Tibial nerve (tissue), 4 donors: ENCODE measurements around the gene BPIFB1.

Experiments used
- CTCF ChIP-seq, 5 experiments: fragments of 200-600 bp in 3 of 5; fragments of 450-650 bp in 2 of 5; sonication (generic) in 3 of 5; IDR thresholded peaks; one replicate each; pipeline ENCODE4 v1.5.1; 2016 to 2019; ENCODE audit warnings: antibody characterized with exemption in 5 of 5, mild to moderate bottlenecking in 3 of 5, moderate library complexity in 2 of 5
- EP300 ChIP-seq, 2 donors: sonication (generic); formaldehyde crosslinking; IDR thresholded peaks; one replicate each; pipeline ENCODE4 v1.6.1; 2017; ENCODE audit warnings: antibody characterized with exemption in 2 of 2, mild to moderate bottlenecking in 1 of 2

GRCh38 chr20:33285861-33286495, 3.0 kb downstream of the BPIFB1 start:
- no peak for TF ChIP-seq CTCF (IDR thresholded peaks at IDR 0.05)
- TF ChIP-seq EP300 (IDR thresholded peaks at IDR 0.05) = no peak
